H1 (cell line): ENCODE measurements around the gene ZNF283. TPM values are rescaled to one million over a fixed set of nuclear protein-coding genes. Genes with fewer than 3 reads are reported as not detected.

Source experiments
- CTCF ChIA-PET: fragments of 300-600 bp; sonication (Branson Sonifier 250); formaldehyde crosslinking; loops from one replicate; lab custom pipeline; 2021; ENCODE audit not compliant: partially characterized antibody; lab: Charles Lee
- POLR2A ChIA-PET: fragments of 300-600 bp; sonication (Branson Sonifier 250); formaldehyde crosslinking; loops from one replicate; lab custom pipeline; 2021; ENCODE audit warnings: inconsistent platforms; ENCODE audit not compliant: partially characterized antibody; lab: Charles Lee
- DNase-seq, 2 experiments: peaks; one replicate each; pipeline versions ENCODE4 v3.0.0 to v3.0.0-alpha.2; 2010 to 2022; ENCODE audit warnings: low spot score in 2 of 2, low read depth in 1 of 2, mixed read lengths in 1 of 2
- FAIRE-seq: peaks from 2 replicates; lab custom pipeline; 2011; peaks lifted over from hg19 to GRCh38; lab: Jason Lieb, UNC
- H2AFZ ChIP-seq: 2 replicates; pipeline ENCODE4 v1.8.1; 2012; ENCODE audit warnings: low read length, inconsistent platforms
- H2AK5ac ChIP-seq: 2 replicates; pipeline ENCODE4 v1.6.1; 2013; ENCODE audit warnings: low read depth, low read length
- H2BK120ac ChIP-seq: replicated peaks from 2 replicates; pipeline ENCODE3; 2013; ENCODE audit warnings: low read depth, low read length, inconsistent platforms
- H2BK12ac ChIP-seq: 2 replicates; pipeline ENCODE4 v1.6.1; 2013; ENCODE audit warnings: low read depth, low read length
- H2BK15ac ChIP-seq: 2 replicates; pipeline ENCODE4 v1.6.1; 2013; ENCODE audit warnings: low read length
- H2BK20ac ChIP-seq: 2 replicates; pipeline ENCODE4 v1.6.1; 2013; ENCODE audit warnings: low read length
- H2BK5ac ChIP-seq: 2 replicates; pipeline ENCODE4 v1.6.1; 2013; ENCODE audit warnings: low read depth, low read length
- H3K14ac ChIP-seq: 2 replicates; pipeline ENCODE4 v1.6.1; 2013; ENCODE audit warnings: inconsistent platforms; ENCODE audit not compliant: insufficient read length
- H3K18ac ChIP-seq: 2 replicates; pipeline ENCODE4 v1.6.1; 2013; ENCODE audit warnings: low read length; ENCODE audit errors: extremely low read depth
- H3K23ac ChIP-seq: 2 replicates; pipeline ENCODE4 v1.6.1; 2013; ENCODE audit warnings: inconsistent platforms; ENCODE audit not compliant: insufficient read length
- H3K23me2 ChIP-seq: 2 replicates; pipeline ENCODE4 v1.6.1; 2013; ENCODE audit warnings: low read depth, low read length
- H3K27ac ChIP-seq: 2 replicates; pipeline ENCODE4 v1.6.1; 2011; ENCODE audit warnings: low read depth, low read length, inconsistent platforms
- H3K27me3 ChIP-seq, 4 experiments: replicated peaks in 1 of 4; 1 replicate in 1 of 4; 2 replicates in 3 of 4; pipeline versions ENCODE4 v1.6.1 to v1.8.1; 2011 to 2013; ENCODE audit warnings: low read length in 3 of 4, mild to moderate bottlenecking in 3 of 4, inconsistent platforms in 2 of 4, mixed read lengths in 2 of 4, moderate library complexity in 1 of 4; ENCODE audit not compliant: control insufficient read depth in 3 of 4, insufficient read depth in 3 of 4; ENCODE audit errors: extremely low read depth in 1 of 4
- H3K36me3 ChIP-seq, 4 experiments: 2 replicates each; pipeline versions ENCODE4 v1.6.1 to v1.8.1; 2011 to 2013; ENCODE audit warnings: mild to moderate bottlenecking in 4 of 4, low read length in 3 of 4, moderate library complexity in 2 of 4, control low read depth in 1 of 4, inconsistent platforms in 1 of 4; ENCODE audit not compliant: insufficient read depth in 4 of 4, control insufficient read depth in 2 of 4
- H3K4ac ChIP-seq: replicated peaks from 2 replicates; pipeline ENCODE3; 2013; ENCODE audit warnings: low read length, low read depth, mixed read lengths, inconsistent platforms; ENCODE audit not compliant: insufficient read length
- H3K4me1 ChIP-seq, 4 experiments: replicated peaks in 1 of 4; 1 replicate in 1 of 4; 2 replicates in 3 of 4; pipeline versions ENCODE4 v1.6.1 to v1.8.1; 2011 to 2013; ENCODE audit warnings: low read length in 3 of 4, inconsistent platforms in 2 of 4, mixed read lengths in 1 of 4; ENCODE audit not compliant: insufficient read depth in 4 of 4, control insufficient read depth in 3 of 4
- H3K4me2 ChIP-seq, 2 experiments: 2 replicates each; pipeline versions ENCODE4 v1.6.1 to v1.8.1; 2011 to 2013; ENCODE audit warnings: low read depth in 2 of 2, low read length in 2 of 2, control low read depth in 1 of 2, inconsistent platforms in 1 of 2, mild to moderate bottlenecking in 1 of 2; ENCODE audit not compliant: insufficient read depth in 1 of 2
- H3K4me3 ChIP-seq, 4 experiments: fragments of 200-600, 300-600 bp in 1 of 4; sonication (generic), shearing (Covaris generic), sonication (Bioruptor Twin) in 1 of 4; 2 replicates each; pipeline versions ENCODE4 v1.5.1 to v1.8.1; 2011 to 2016; ENCODE audit warnings: low read length in 4 of 4, low read depth in 3 of 4, control low read depth in 2 of 4, inconsistent platforms in 2 of 4, mild to moderate bottlenecking in 2 of 4, mixed read lengths in 1 of 4, moderate library complexity in 1 of 4; ENCODE audit not compliant: insufficient read depth in 2 of 4; ENCODE audit errors: extremely low read depth in 1 of 4
- H3K56ac ChIP-seq: replicated peaks from 2 replicates; pipeline ENCODE3; 2013; ENCODE audit warnings: low read depth, mild to moderate bottlenecking, mixed read lengths, low read length, inconsistent platforms; ENCODE audit not compliant: insufficient read length
- H3K79me1 ChIP-seq: 2 replicates; pipeline ENCODE4 v1.6.1; 2013; ENCODE audit warnings: low read depth, low read length, control low read depth
- H3K79me2 ChIP-seq, 2 experiments: 2 replicates each; pipeline versions ENCODE4 v1.6.1 to v1.8.1; 2012 to 2013; ENCODE audit warnings: low read length in 2 of 2, mild to moderate bottlenecking in 2 of 2, inconsistent platforms in 1 of 2; ENCODE audit not compliant: insufficient read depth in 2 of 2, control insufficient read depth in 1 of 2
- H3K9ac ChIP-seq, 4 experiments: replicated peaks in 1 of 4; 1 replicate in 1 of 4; 2 replicates in 3 of 4; pipeline versions ENCODE4 v1.6.1 to v1.8.1; 2011 to 2013; ENCODE audit warnings: low read depth in 3 of 4, low read length in 3 of 4, control low read depth in 2 of 4, mild to moderate bottlenecking in 2 of 4, moderate library complexity in 2 of 4, inconsistent platforms in 1 of 4; ENCODE audit errors: extremely low read depth in 1 of 4
- H3K9me3 ChIP-seq, 2 experiments: 2 replicates each; pipeline versions ENCODE4 v1.6.1 to v1.8.1; 2012 to 2013; ENCODE audit warnings: mild to moderate bottlenecking in 2 of 2, moderate library complexity in 2 of 2, control low read depth in 1 of 2, inconsistent platforms in 1 of 2, low read depth in 1 of 2, low read length in 1 of 2, mixed read lengths in 1 of 2; ENCODE audit not compliant: insufficient read depth in 2 of 2
- H4K20me1 ChIP-seq, 2 experiments: replicated peaks in 1 of 2; 2 replicates each; pipeline versions ENCODE3 to v1.8.1; 2011 to 2013; ENCODE audit warnings: inconsistent platforms in 2 of 2, low read length in 2 of 2, mild to moderate bottlenecking in 1 of 2; ENCODE audit not compliant: insufficient read depth in 2 of 2, control insufficient read depth in 1 of 2
- H4K5ac ChIP-seq: 2 replicates; pipeline ENCODE4 v1.6.1; 2013; ENCODE audit warnings: low read length, low read depth, mixed read lengths, inconsistent platforms; ENCODE audit not compliant: insufficient read length
- H4K8ac ChIP-seq: 2 replicates; pipeline ENCODE4 v1.8.0; 2013; ENCODE audit warnings: mild to moderate bottlenecking, moderate library complexity, low read length, inconsistent platforms; ENCODE audit not compliant: insufficient read depth; ENCODE audit errors: extremely low read depth
- H4K91ac ChIP-seq: replicated peaks from 2 replicates; pipeline ENCODE3; 2013; ENCODE audit warnings: low read length, mixed read lengths, inconsistent platforms; ENCODE audit not compliant: insufficient read length
- FOSL1 ChIP-seq: IDR thresholded peaks from 2 replicates; pipeline ENCODE4 v1.6.1; 2011; ENCODE audit warnings: mild to moderate bottlenecking, low read depth, low read length, moderate library complexity; ENCODE audit not compliant: insufficient read depth
- GTF2F1 ChIP-seq: IDR thresholded peaks from 2 replicates; pipeline ENCODE4 v1.6.1; 2012; ENCODE audit warnings: low read depth, low read length, improper control_type of control experiment, borderline replicate concordance
- KDM4A ChIP-seq: IDR thresholded peaks from one replicate; pipeline ENCODE4 v1.7.1; 2012; ENCODE audit warnings: low read depth, mild to moderate bottlenecking, moderate library complexity, low read length, inconsistent platforms; ENCODE audit not compliant: severe bottlenecking
- MAX ChIP-seq: IDR thresholded peaks from 2 replicates; pipeline ENCODE4 v1.6.1; 2012; ENCODE audit warnings: inconsistent platforms
- TAF1 ChIP-seq: IDR thresholded peaks from 2 replicates; pipeline ENCODE4 v1.6.1; 2011; ENCODE audit warnings: mild to moderate bottlenecking, low read depth, low read length
- TBP ChIP-seq: IDR thresholded peaks from 2 replicates; pipeline ENCODE4 v1.6.1; 2011; ENCODE audit warnings: low read depth, low read length, improper control_type of control experiment
- WGBS, 2 experiments: shearing (Covaris generic) in 1 of 2; methylation state at CpG; one replicate each; pipeline versions ENCODE4 v1.1.6 to v1.1.7; 2013 to 2015; ENCODE audit warnings: low lambda C conversion rate in 2 of 2, mixed read lengths in 2 of 2, inconsistent platforms in 1 of 2, low coverage in 1 of 2, missing lambda C conversion rate in 1 of 2; ENCODE audit not compliant: insufficient replicate concordance in 2 of 2, insufficient coverage in 1 of 2, insufficient read length in 1 of 2; ENCODE audit errors: extremely low coverage in 1 of 2, missing lambda C conversion rate in 1 of 2; 5-methylcytosine and 5-hydroxymethylcytosine counted together
- polyA plus RNA-seq, 7 experiments: library from polyadenylated mRNA; depleted of rRNA in 3 of 7; stranded (reverse) in 5 of 7; unstranded in 2 of 7; fragments of >200 nt in 5 of 7; fragments of 200-250 nt in 2 of 7; gene quantifications; 1 replicate in 5 of 7; 2 replicates in 1 of 7; 4 replicates in 1 of 7; pipeline versions ENCODE4 v1.2.1 to v1.2.3, GENCODE V29; 2011 to 2013; ENCODE audit warnings: missing spikeins in 2 of 7, mixed read lengths in 2 of 7
- total RNA-seq: library from RNA; stranded (reverse); fragmentation: NEBNext Ultra II Directional; extraction: Animal tissue kit (Norgen Biotek cat#: 25700); gene quantifications from 2 replicates; pipeline ENCODE4 v1.2.1, GENCODE V29; 2021

The ZNF283 gene
- total and polyA plus RNA-seq, 2 of the 8 experiments (the other 6 are each of a cell fraction or from before 2014, with no cell fraction given), result 1.1 to 4.3 TPM

DNA sequence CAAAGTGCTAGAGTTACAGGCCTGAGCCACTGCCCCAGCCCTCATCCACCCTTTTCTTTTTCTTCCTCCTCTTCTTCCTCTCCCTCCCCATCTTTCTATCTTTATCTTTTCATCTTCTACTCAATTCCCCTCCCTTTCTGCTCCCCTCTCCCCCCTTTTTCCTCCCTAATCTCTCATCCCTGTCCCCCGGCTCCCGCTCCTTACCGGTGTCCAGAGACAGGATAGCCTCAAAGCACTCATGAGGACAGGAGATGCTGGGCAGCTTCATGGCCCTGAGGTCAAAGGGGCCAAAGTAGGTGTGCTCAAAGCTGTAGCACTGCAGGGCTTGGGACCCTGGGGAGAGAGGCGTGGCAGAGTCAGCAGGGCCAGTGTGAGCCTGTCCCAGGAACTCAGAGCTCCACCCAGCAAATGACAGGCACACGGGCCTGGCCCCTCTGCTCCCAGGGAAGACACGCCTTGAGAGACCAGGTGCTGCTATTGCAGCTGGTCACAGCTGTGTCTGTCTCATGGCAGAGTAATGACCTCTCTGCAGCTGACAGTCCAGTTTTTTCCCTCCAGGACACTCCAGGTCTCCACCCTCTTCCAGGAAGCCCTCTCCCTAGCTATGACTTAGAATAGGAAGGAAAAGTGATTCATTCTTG, 27.5 kb upstream of the ZNF283 start:
- TF ChIP-seq GTF2F1, result no peak
- no peak for TF ChIP-seq TBP
- no peak for TF ChIP-seq MAX
- TF ChIP-seq TAF1, result no peak
- no peak for TF ChIP-seq KDM4A
- TF ChIP-seq FOSL1, result no peak
- Histone ChIP-seq H2BK120ac (no peak overlapping the region), H3K18ac (no peak overlapping the region), H3K14ac (no peak overlapping the region), H3K36me3 (no peaks in the 10 kb centered on the region), H3K4me1 (peaks cover 0 to 5% (median 3%) of the 10 kb centered on the region in 4 experiments; a peak in 5 of 7 replicates), H3K9me3 (no peaks in the 10 kb centered on the region), H3K56ac (no peak overlapping the region), H2AFZ (no peak overlapping the region), H3K23me2 (peaks cover 8% of the 10 kb centered on the region), H4K8ac (no peak overlapping the region), H4K5ac (no peak overlapping the region), H2BK15ac (no peak overlapping the region; the same call in 1 of the 2 replicates), H3K4ac (no peak overlapping the region), H3K4me3 (peak overlapping the region in 2 of 4 experiments; percentile 59 to 62; a peak in 3 of 8 replicates), H3K4me2 (peak overlapping the region; percentile 75 to 98; a peak in 2 of 4 replicates), H3K9ac (no peak overlapping the region), H4K20me1 (peaks cover 0 to 3% of the 10 kb centered on the region in 2 experiments), H3K79me2 (no peaks in the 10 kb centered on the region), H2BK5ac (no peak overlapping the region), H2AK5ac (no peak overlapping the region), H3K79me1 (no peaks in the 10 kb centered on the region), H3K27ac (no peak overlapping the region), H4K91ac (no peak overlapping the region), H3K27me3 (peaks cover 4 to 36% (median 24%) of the 10 kb centered on the region in 4 experiments), H2BK20ac (no peak overlapping the region), H2BK12ac (no peak overlapping the region), H3K23ac (no peak overlapping the region)
- WGBS, 2 experiments, result 64% methylated on average over 6 of the region's 6 CpGs; no CpG with 5 or more reads in 1 of the 2 experiments
- FAIRE-seq (no peak), DNase-seq (no peak)
- ChIA-PET CTCF (interaction anchor here (0.6 to 1.3 kb wide), 9 partner anchors 10 to 368 kb away, joined by 3 to 5 read pairs (median 4); partner anchors contain the start of gene ZNF221), POLR2A (interaction anchor here (0.6 to 1.0 kb wide), 2 partner anchors 43 to 937 kb away, joined by 3 to 4 read pairs; no protein-coding TSS in a partner anchor)
